ENCODE measurements around the gene ZNF827.

Gene ZNF827

GRCh38 chr4:145760176-145760575 is 178.4 kb downstream of the ZNF827 start:
- Histone ChIP-seq H3K9me3 (ENCODE audit: control insufficient read depth, insufficient read depth, low read length) (no peaks in the 10 kb centered on the region), H3K36me3 (ENCODE audit: insufficient read depth, low read length) (peaks cover 30% of the 10 kb centered on the region), H3K9ac (ENCODE audit: low read depth, low read length) (no peak overlapping the region), H3K4me1 (ENCODE audit: insufficient read depth, low read length) (no peaks in the 10 kb centered on the region)

- H3K4me1 ChIP-seq (ENCODE audit: insufficient read depth, low read length), result no peaks in the 10 kb centered on the region
- peaks cover 12% of the 10 kb centered on the region for H3K36me3 ChIP-seq (ENCODE audit: insufficient read depth, low read length)
- H3K9ac ChIP-seq (ENCODE audit: low read depth, low read length), result no peak overlapping the region
- H3K9me3 ChIP-seq (ENCODE audit: control insufficient read depth, insufficient read depth, low read length), result no peaks in the 10 kb centered on the region
These were observed 181.4 kb downstream of the ZNF827 start for GRCh38 chr4:145757188-145757587.

- no peaks in the 10 kb centered on the region for H3K4me1 ChIP-seq (ENCODE audit: insufficient read depth, low read length)
- no peaks in the 10 kb centered on the region for H3K9me3 ChIP-seq (ENCODE audit: control insufficient read depth, insufficient read depth, low read length)
- H3K9ac ChIP-seq (ENCODE audit: low read depth, low read length), result no peak overlapping the region
- peaks cover 10% of the 10 kb centered on the region for H3K36me3 ChIP-seq (ENCODE audit: insufficient read depth, low read length)
These were observed 182.4 kb downstream of the ZNF827 start for GRCh38 chr4:145756244-145756643.

GRCh38 chr4:145755802-145756201 is 182.8 kb downstream of the ZNF827 start:
- peaks cover 10% of the 10 kb centered on the region for H3K36me3 ChIP-seq (ENCODE audit: insufficient read depth, low read length)
- H3K9ac ChIP-seq (ENCODE audit: low read depth, low read length), result no peak overlapping the region
- H3K4me1 ChIP-seq (ENCODE audit: insufficient read depth, low read length), result no peaks in the 10 kb centered on the region
- no peaks in the 10 kb centered on the region for H3K9me3 ChIP-seq (ENCODE audit: control insufficient read depth, insufficient read depth, low read length)

GRCh38 chr4:145743641-145744040 is 195.0 kb downstream of the ZNF827 start:
- H3K36me3 ChIP-seq (ENCODE audit: insufficient read depth, low read length), result peaks cover 3% of the 10 kb centered on the region
- H3K9ac ChIP-seq (ENCODE audit: low read depth, low read length), result no peak overlapping the region
- H3K9me3 ChIP-seq (ENCODE audit: control insufficient read depth, insufficient read depth, low read length), result no peaks in the 10 kb centered on the region
- H3K4me1 ChIP-seq (ENCODE audit: insufficient read depth, low read length), result no peaks in the 10 kb centered on the region

- Histone ChIP-seq H3K4me1 (ENCODE audit: insufficient read depth, low read length) (peaks cover 8% of the 10 kb centered on the region; the same call in 1 of the 2 replicates), H3K36me3 (ENCODE audit: insufficient read depth, low read length) (peaks cover 5% of the 10 kb centered on the region), H3K9ac (ENCODE audit: low read depth, low read length) (no peak overlapping the region), H3K9me3 (ENCODE audit: control insufficient read depth, insufficient read depth, low read length) (no peaks in the 10 kb centered on the region)
These were observed 197.8 kb downstream of the ZNF827 start for GRCh38 chr4:145740806-145741205.

GRCh38 chr4:145739845-145740244 is 198.8 kb downstream of the ZNF827 start:
- H3K9ac ChIP-seq (ENCODE audit: low read depth, low read length), result no peak overlapping the region
- H3K4me1 ChIP-seq (ENCODE audit: insufficient read depth, low read length), result peaks cover 17% of the 10 kb centered on the region
- H3K36me3 ChIP-seq (ENCODE audit: insufficient read depth, low read length), result peaks cover 8% of the 10 kb centered on the region
- no peaks in the 10 kb centered on the region for H3K9me3 ChIP-seq (ENCODE audit: control insufficient read depth, insufficient read depth, low read length)

- H3K9me3 ChIP-seq (ENCODE audit: control insufficient read depth, insufficient read depth, low read length), result no peaks in the 10 kb centered on the region
- H3K9ac ChIP-seq (ENCODE audit: low read depth, low read length), result no peak overlapping the region
- H3K4me1 ChIP-seq (ENCODE audit: insufficient read depth, low read length), result peaks cover 38% of the 10 kb centered on the region
- peaks cover 12% of the 10 kb centered on the region for H3K36me3 ChIP-seq (ENCODE audit: insufficient read depth, low read length)
These were observed 202.3 kb downstream of the ZNF827 start for GRCh38 chr4:145736241-145736831.

- Histone ChIP-seq H3K9me3 (ENCODE audit: control insufficient read depth, insufficient read depth, low read length) (no peaks in the 10 kb centered on the region), H3K9ac (ENCODE audit: low read depth, low read length) (no peak overlapping the region), H3K36me3 (ENCODE audit: insufficient read depth, low read length) (peaks cover 12% of the 10 kb centered on the region), H3K4me1 (ENCODE audit: insufficient read depth, low read length) (peaks cover 38% of the 10 kb centered on the region)
These were observed 202.8 kb downstream of the ZNF827 start for GRCh38 chr4:145735827-145736226.

- Histone ChIP-seq H3K36me3 (ENCODE audit: insufficient read depth, low read length) (peaks cover 12% of the 10 kb centered on the region), H3K9ac (ENCODE audit: low read depth, low read length) (peak overlapping the region; percentile 13; the same call in 1 of the 2 replicates), H3K4me1 (ENCODE audit: insufficient read depth, low read length) (peaks cover 38% of the 10 kb centered on the region), H3K9me3 (ENCODE audit: control insufficient read depth, insufficient read depth, low read length) (no peaks in the 10 kb centered on the region)
These were observed 203.3 kb downstream of the ZNF827 start for GRCh38 chr4:145735347-145735675.

- peaks cover 38% of the 10 kb centered on the region for H3K4me1 ChIP-seq (ENCODE audit: insufficient read depth, low read length)
These were observed 203.9 kb downstream of the ZNF827 start for GRCh38 chr4:145734576-145735346.

GRCh38 chr4:145734031-145734430 is 204.6 kb downstream of the ZNF827 start:
- Histone ChIP-seq H3K9ac (ENCODE audit: low read depth, low read length) (no peak overlapping the region), H3K4me1 (ENCODE audit: insufficient read depth, low read length) (peaks cover 38% of the 10 kb centered on the region), H3K36me3 (ENCODE audit: insufficient read depth, low read length) (peaks cover 16% of the 10 kb centered on the region), H3K9me3 (ENCODE audit: control insufficient read depth, insufficient read depth, low read length) (no peaks in the 10 kb centered on the region)

More at GRCh38 chr4:145734576-145735346, 203.9 kb downstream of the ZNF827 start:
- Histone ChIP-seq H3K36me3 (ENCODE audit: insufficient read depth, low read length) (peaks cover 16% of the 10 kb centered on the region), H3K9ac (ENCODE audit: low read depth, low read length) (peak overlapping the region; percentile 13; the same call in 1 of the 2 replicates), H3K9me3 (ENCODE audit: control insufficient read depth, insufficient read depth, low read length) (no peaks in the 10 kb centered on the region)

- Histone ChIP-seq H3K9ac (ENCODE audit: low read depth, low read length) (peak overlapping the region; percentile 65), H3K9me3 (ENCODE audit: control insufficient read depth, insufficient read depth, low read length) (no peaks in the 10 kb centered on the region), H3K4me1 (ENCODE audit: insufficient read depth, low read length) (peaks cover 38% of the 10 kb centered on the region), H3K36me3 (ENCODE audit: insufficient read depth, low read length) (peaks cover 16% of the 10 kb centered on the region)
These were observed 205.4 kb downstream of the ZNF827 start for GRCh38 chr4:145732895-145733880.

All from ES-I3 (cell line).